GM18519 (cell line): ENCODE data around the gene DPP7.

Experiments
- ATAC-seq: cut with Tn5 transposase; IDR thresholded peaks from one replicate; pipeline ENCODE4 v1.9.1; 2021; ENCODE audit warnings: mild to moderate bottlenecking, moderate library complexity; ENCODE audit not compliant: unreplicated experiment, low FRiP score

DPP7 gene

GRCh38 chr9:137062384-137062783, 52.1 kb downstream of the DPP7 start:
- ATAC-seq = no peak
